ENCODE results near the gene MPP4.

GRCh38 chr2:201733544-201733943 is 35.1 kb upstream of the MPP4 start:
- TF ChIP-seq CTCF (conservative IDR thresholded peaks at IDR 0.05), result no peak
- TF ChIP-seq EZH2 (IDR thresholded peaks at IDR 0.05; ENCODE audit: low read depth), result no peak

Data from PC-9 (cell line).